ENCODE data around the gene SPP2. TPM values are rescaled to one million over a fixed set of nuclear protein-coding genes. Genes with fewer than 3 reads are reported as not detected.

SPP2 gene
- total RNA-seq, 1 experiment from 2014 or later: not detected

DNA sequence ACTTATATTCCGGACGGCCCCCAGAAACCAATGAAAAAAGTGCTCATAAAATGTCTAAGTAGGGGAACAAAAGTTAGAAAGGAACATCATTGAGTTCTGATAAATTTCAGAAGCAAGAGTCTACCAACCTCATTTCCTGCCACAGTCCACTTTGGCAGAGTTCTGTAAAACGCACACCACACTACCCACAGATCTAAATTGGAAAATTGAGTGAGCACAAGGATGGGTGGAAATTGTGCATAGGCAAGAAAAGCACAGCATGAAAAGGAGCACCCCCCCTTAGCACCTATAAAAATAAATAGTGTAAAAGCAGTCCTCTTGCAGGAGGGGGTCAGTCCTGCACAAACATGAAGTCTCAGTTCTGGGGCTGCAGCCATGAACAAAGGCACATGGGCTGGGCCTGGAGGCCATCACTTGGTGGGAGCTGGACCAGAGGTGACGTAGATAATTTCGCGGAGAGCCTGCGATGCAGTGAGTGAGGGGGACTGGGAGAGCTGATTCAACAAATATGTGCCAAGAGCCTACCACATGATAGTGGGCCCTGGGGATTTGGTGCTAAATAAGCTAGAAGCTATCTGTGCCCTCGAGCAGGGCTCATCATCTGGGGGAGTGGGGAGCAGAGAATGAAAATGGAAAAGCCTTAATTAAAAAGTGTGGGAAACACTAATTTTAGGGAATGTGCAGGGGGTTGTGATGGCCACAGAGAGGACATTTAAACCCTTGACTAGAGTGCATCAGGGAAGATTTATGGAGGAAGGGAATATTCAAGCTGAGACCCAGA, 48.9 kb upstream of the SPP2 start:
- Histone ChIP-seq H3K79me1 (ENCODE audit: insufficient read depth, low read depth, low read length, poor library complexity, severe bottlenecking) (no peaks in the 10 kb centered on the region), H3K4me1 (ENCODE audit: insufficient read depth, low read length) (no peaks in the 10 kb centered on the region), H3K4ac (ENCODE audit: low read depth, low read length) (no peak overlapping the region), H3K56ac (ENCODE audit: insufficient read length, low read depth, low read length) (no peak overlapping the region), H3K23me2 (ENCODE audit: insufficient read length, low read depth, low read length, poor library complexity, severe bottlenecking) (no peaks in the 10 kb centered on the region), H3K79me2 (ENCODE audit: insufficient read depth, low read length) (no peaks in the 10 kb centered on the region), H2AFZ (ENCODE audit: low read length) (no peak overlapping the region), H3K27me3 (ENCODE audit: insufficient read depth, low read length) (no peaks in the 10 kb centered on the region), H3K27ac (ENCODE audit: insufficient read length, low read depth, low read length) (no peak overlapping the region), H3K18ac (ENCODE audit: insufficient read length, low read depth, low read length) (no peak overlapping the region), H2BK5ac (ENCODE audit: insufficient read length, low read length) (no peak overlapping the region), H3K4me2 (ENCODE audit: insufficient read depth, insufficient read length, low read length) (no peak overlapping the region), H4K5ac (ENCODE audit: insufficient read length, low read depth, low read length) (no peak overlapping the region), H3T11ph (ENCODE audit: low read length) (no peak overlapping the region), H2AK5ac (ENCODE audit: insufficient read length, low read length) (no peak overlapping the region), H3K9ac (ENCODE audit: extremely low read depth, insufficient read length, low read length) (no peak overlapping the region), H3K9me3 (ENCODE audit: control insufficient read depth, low read depth, low read length) (no peaks in the 10 kb centered on the region), H2BK15ac (ENCODE audit: low read depth, low read length) (no peak overlapping the region), H2BK120ac (ENCODE audit: low read depth, low read length, poor library complexity, severe bottlenecking) (no peak overlapping the region), H4K91ac (ENCODE audit: insufficient read length, low read depth, low read length) (no peak overlapping the region), H2BK12ac (ENCODE audit: insufficient read length, low read depth, low read length) (no peak overlapping the region), H4K8ac (replicated peaks; ENCODE audit: insufficient read length, low read depth, low read length) (no peak overlapping the region), H3K14ac (ENCODE audit: insufficient read depth, low read length) (no peak overlapping the region), H3K23ac (ENCODE audit: insufficient read length, low read depth, low read length) (no peak overlapping the region), H2BK20ac (ENCODE audit: low read depth, low read length, poor library complexity, severe bottlenecking) (no peak overlapping the region), H4K20me1 (ENCODE audit: control insufficient read depth, insufficient read depth, insufficient read length) (no peaks in the 10 kb centered on the region)
- Mint-ChIP-seq H3K4me1 (peaks cover 0 to 10% of the 10 kb centered on the region in 2 experiments; a peak in 2 of 4 replicates), H3K36me3 (ENCODE audit: insufficient read depth in 1 of 3, low read depth in 3 of 3) (no peaks in the 10 kb centered on the region), H3K4me3 (no peak overlapping the region), H3K27ac (no peak overlapping the region), H3K9me3 (no peaks in the 10 kb centered on the region), H3K27me3 (ENCODE audit: low read depth) (peaks cover 6% of the 10 kb centered on the region)
- DNase-seq: no peak
- TF ChIP-seq, protein P1, sequence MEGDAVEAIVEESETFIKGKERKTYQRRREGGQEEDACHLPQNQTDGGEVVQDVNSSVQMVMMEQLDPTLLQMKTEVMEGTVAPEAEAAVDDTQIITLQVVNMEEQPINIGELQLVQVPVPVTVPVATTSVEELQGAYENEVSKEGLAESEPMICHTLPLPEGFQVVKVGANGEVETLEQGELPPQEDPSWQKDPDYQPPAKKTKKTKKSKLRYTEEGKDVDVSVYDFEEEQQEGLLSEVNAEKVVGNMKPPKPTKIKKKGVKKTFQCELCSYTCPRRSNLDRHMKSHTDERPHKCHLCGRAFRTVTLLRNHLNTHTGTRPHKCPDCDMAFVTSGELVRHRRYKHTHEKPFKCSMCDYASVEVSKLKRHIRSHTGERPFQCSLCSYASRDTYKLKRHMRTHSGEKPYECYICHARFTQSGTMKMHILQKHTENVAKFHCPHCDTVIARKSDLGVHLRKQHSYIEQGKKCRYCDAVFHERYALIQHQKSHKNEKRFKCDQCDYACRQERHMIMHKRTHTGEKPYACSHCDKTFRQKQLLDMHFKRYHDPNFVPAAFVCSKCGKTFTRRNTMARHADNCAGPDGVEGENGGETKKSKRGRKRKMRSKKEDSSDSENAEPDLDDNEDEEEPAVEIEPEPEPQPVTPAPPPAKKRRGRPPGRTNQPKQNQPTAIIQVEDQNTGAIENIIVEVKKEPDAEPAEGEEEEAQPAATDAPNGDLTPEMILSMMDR (conservative IDR thresholded peaks at IDR 0.05): no peak
- WGBS (ENCODE audit: extremely low coverage, insufficient read length, low lambda C conversion rate): no CpG with 5 or more reads among the region's 8 CpGs

Measured in H9 (cell line).